HEK293 (cell line): ENCODE data around the gene ASL.

Experiments used
- CTCF ChIA-PET: fragments of 350-600 bp; formaldehyde crosslinking; extraction: SDS; loops from one replicate; lab custom pipeline; 2021; ENCODE audit warnings: antibody characterized with exemption; lab: Yijun Ruan, JAX
- POLR2A ChIA-PET: fragments of 300-600 bp; formaldehyde crosslinking; extraction: SDS; loops from one replicate; lab custom pipeline; 2020; ENCODE audit warnings: antibody characterized with exemption, inconsistent platforms; lab: Yijun Ruan, JAX
- H3K27ac ChIP-seq: fragments of 200-500 bp; sonication (Bioruptor generic); 2 replicates; pipeline ENCODE4 v1.5.1; 2014; ENCODE audit warnings: low read depth, low read length, control low read depth, inconsistent platforms; ENCODE audit errors: extremely low read depth
- H3K36me3 ChIP-seq, 2 experiments: fragments of 200-500 bp in 1 of 2; sonication (Bioruptor generic) in 1 of 2; 1 replicate in 1 of 2; 2 replicates in 1 of 2; pipeline ENCODE4 v1.5.1; 2014 to 2017; ENCODE audit warnings: inconsistent platforms in 2 of 2, low read length in 2 of 2; ENCODE audit not compliant: control insufficient read depth in 2 of 2, insufficient read depth in 1 of 2
- H3K4me1 ChIP-seq: fragments of 200-500 bp; sonication (Bioruptor generic); 2 replicates; pipeline ENCODE4 v1.5.1; 2014; ENCODE audit warnings: mild to moderate bottlenecking, low read length, inconsistent platforms; ENCODE audit not compliant: control insufficient read depth, insufficient read depth
- H3K4me3 ChIP-seq: 2 replicates; pipeline ENCODE4 v1.5.1; 2011; ENCODE audit warnings: low read depth, mild to moderate bottlenecking, control low read depth, low read length, moderate library complexity
- H3K9me3 ChIP-seq: fragments of 200-500 bp; sonication (Bioruptor generic); 2 replicates; pipeline ENCODE4 v1.5.1; 2014; ENCODE audit warnings: low read depth, low read length, inconsistent platforms; ENCODE audit not compliant: control insufficient read depth, insufficient read depth
- AEBP2 ChIP-seq: fragments of 450-650 bp; formaldehyde crosslinking; IDR thresholded peaks from 2 replicates; pipeline ENCODE4 v1.5.1; 2016; ENCODE audit warnings: missing biosample characterization, missing genetic modification characterization, borderline replicate concordance
- GLI2 ChIP-seq: fragments of 450-650 bp; formaldehyde crosslinking; IDR thresholded peaks from 2 replicates; pipeline ENCODE4; 2017; ENCODE audit warnings: missing biosample characterization, missing genetic modification characterization, low read depth, borderline replicate concordance
- GLI4 ChIP-seq: fragments of 450-650 bp; formaldehyde crosslinking; IDR thresholded peaks from 2 replicates; pipeline ENCODE4 v1.5.1; 2016; ENCODE audit warnings: missing biosample characterization, missing genetic modification characterization
- GLIS2 ChIP-seq: fragments of 450-650 bp; formaldehyde crosslinking; IDR thresholded peaks from 2 replicates; pipeline ENCODE4 v1.5.1; 2016; ENCODE audit warnings: missing biosample characterization, missing genetic modification characterization
- HOXA7 ChIP-seq: sonication (generic); formaldehyde crosslinking; IDR thresholded peaks from 2 replicates; pipeline ENCODE4 v1.8.1; 2022; ENCODE audit warnings: missing genetic modification reagents, borderline replicate concordance
- OSR2 ChIP-seq: fragments of 450-650 bp; formaldehyde crosslinking; IDR thresholded peaks from 2 replicates; pipeline ENCODE4 v1.5.1; 2016; ENCODE audit warnings: missing biosample characterization, missing genetic modification characterization
- SETDB1 ChIP-seq: IDR thresholded peaks from one replicate; pipeline ENCODE4 v1.6.1; 2017; ENCODE audit warnings: mild to moderate bottlenecking, low read length, moderate library complexity, mixed read lengths; ENCODE audit not compliant: insufficient read length
- SP7 ChIP-seq: fragments of 450-650 bp; formaldehyde crosslinking; IDR thresholded peaks from 2 replicates; pipeline ENCODE4 v1.5.1; 2016; ENCODE audit warnings: missing biosample characterization, missing genetic modification characterization
- TSHZ1 ChIP-seq: fragments of 450-650 bp; formaldehyde crosslinking; IDR thresholded peaks from 2 replicates; pipeline ENCODE4 v1.5.1; 2016; ENCODE audit warnings: missing biosample characterization, missing genetic modification characterization, borderline replicate concordance
- YY1 ChIP-seq: fragments of 450-650 bp; formaldehyde crosslinking; IDR thresholded peaks from 2 replicates; pipeline ENCODE4 v1.5.1; 2018; ENCODE audit warnings: missing biosample characterization, missing genetic modification characterization
- ZBTB17 ChIP-seq: fragments of 450-650 bp; formaldehyde crosslinking; IDR thresholded peaks from 2 replicates; pipeline ENCODE4 v1.5.1; 2016; ENCODE audit warnings: missing biosample characterization, missing genetic modification characterization
- ZBTB20 ChIP-seq: fragments of 450-650 bp; formaldehyde crosslinking; IDR thresholded peaks from 2 replicates; pipeline ENCODE4 v1.5.1; 2016; ENCODE audit warnings: missing biosample characterization, missing genetic modification characterization
- ZBTB8A ChIP-seq: fragments of 450-650 bp; formaldehyde crosslinking; IDR thresholded peaks from 2 replicates; pipeline ENCODE4 v1.5.1; 2016; ENCODE audit warnings: missing biosample characterization, missing genetic modification characterization
- ZFP37 ChIP-seq: fragments of 450-650 bp; formaldehyde crosslinking; IDR thresholded peaks from 2 replicates; pipeline ENCODE4 v1.5.1; 2016; ENCODE audit warnings: missing biosample characterization, missing genetic modification characterization
- ZFP69B ChIP-seq: fragments of 450-650 bp; formaldehyde crosslinking; IDR thresholded peaks from 2 replicates; pipeline ENCODE4 v1.5.1; 2016; ENCODE audit warnings: missing biosample characterization, missing genetic modification characterization
- ZNF10 ChIP-seq: fragments of 450-650 bp; formaldehyde crosslinking; IDR thresholded peaks from 2 replicates; pipeline ENCODE4 v1.5.1; 2017; ENCODE audit warnings: missing biosample characterization, missing genetic modification characterization
- ZNF169 ChIP-seq: fragments of 450-650 bp; formaldehyde crosslinking; IDR thresholded peaks from 2 replicates; pipeline ENCODE4 v1.5.1; 2016; ENCODE audit warnings: missing biosample characterization, missing genetic modification characterization
- ZNF211 ChIP-seq: fragments of 450-650 bp; formaldehyde crosslinking; IDR thresholded peaks from 2 replicates; pipeline ENCODE4 v1.5.1; 2016; ENCODE audit warnings: low read depth, missing biosample characterization, missing genetic modification characterization
- ZNF248 ChIP-seq: fragments of 450-650 bp; formaldehyde crosslinking; IDR thresholded peaks from 2 replicates; pipeline ENCODE4 v1.5.1; 2017; ENCODE audit warnings: missing biosample characterization, missing genetic modification characterization
- ZNF335 ChIP-seq: fragments of 450-650 bp; formaldehyde crosslinking; conservative IDR thresholded peaks from 2 replicates; pipeline ENCODE4 v1.5.1; 2016; ENCODE audit warnings: missing biosample characterization, missing genetic modification characterization
- ZNF341 ChIP-seq: fragments of 450-650 bp; formaldehyde crosslinking; IDR thresholded peaks from 2 replicates; pipeline ENCODE4; 2016; ENCODE audit warnings: low read depth, missing biosample characterization, missing genetic modification characterization
- ZNF391 ChIP-seq: fragments of 450-650 bp; formaldehyde crosslinking; IDR thresholded peaks from 2 replicates; pipeline ENCODE4 v1.5.1; 2016; ENCODE audit warnings: low read depth, missing biosample characterization, missing genetic modification characterization, borderline replicate concordance
- ZNF433 ChIP-seq: fragments of 450-650 bp; formaldehyde crosslinking; IDR thresholded peaks from 2 replicates; pipeline ENCODE4 v1.5.1; 2016; ENCODE audit warnings: missing biosample characterization, missing genetic modification characterization, low read depth
- ZNF488 ChIP-seq: fragments of 450-650 bp; formaldehyde crosslinking; IDR thresholded peaks from 2 replicates; pipeline ENCODE4 v1.5.1; 2016; ENCODE audit warnings: missing biosample characterization, missing genetic modification characterization
- ZNF501 ChIP-seq: fragments of 450-650 bp; formaldehyde crosslinking; IDR thresholded peaks from 2 replicates; pipeline ENCODE4 v1.5.1; 2016; ENCODE audit warnings: missing biosample characterization, missing genetic modification characterization
- ZNF530 ChIP-seq: fragments of 450-650 bp; formaldehyde crosslinking; IDR thresholded peaks from 2 replicates; pipeline ENCODE4 v1.5.1; 2016; ENCODE audit warnings: low read depth, missing biosample characterization, missing genetic modification characterization
- ZNF580 ChIP-seq: fragments of 450-650 bp; formaldehyde crosslinking; IDR thresholded peaks from 2 replicates; pipeline ENCODE4 v1.5.1; 2016; ENCODE audit warnings: missing biosample characterization, missing genetic modification characterization
- ZNF777 ChIP-seq: fragments of 450-650 bp; formaldehyde crosslinking; IDR thresholded peaks from 2 replicates; pipeline ENCODE4 v1.5.1; 2017; ENCODE audit warnings: missing biosample characterization, missing genetic modification characterization, borderline replicate concordance

Gene ASL

GRCh38 chr7:66110856-66111255 lies 35.2 kb downstream of the ASL start:
- no peak for TF ChIP-seq ZBTB8A (tag by site-specific recombination)
- no peak for TF ChIP-seq SP7 (tag by site-specific recombination)
- no peak for TF ChIP-seq AEBP2 (tag by site-specific recombination)
- TF ChIP-seq ZNF777 (tag by site-specific recombination): no peak
- no peak for TF ChIP-seq ZNF580 (tag by site-specific recombination)
- TF ChIP-seq HOXA7 (CRISPR knock-in tag): no peak
- no peak for TF ChIP-seq ZNF391
- TF ChIP-seq ZNF341 (tag by site-specific recombination): no peak
- no peak for TF ChIP-seq YY1
- CTCF ChIA-PET: no interaction called here
- H3K36me3 ChIP-seq: peaks cover 0 to 1% of the 10 kb centered on the region in 2 experiments; a peak in 1 of 3 replicates
- no peak overlapping the region for H3K4me3 ChIP-seq
- POLR2A ChIA-PET: no interaction called here
- H3K4me1 ChIP-seq: peaks cover 3% of the 10 kb centered on the region
- no peaks in the 10 kb centered on the region for H3K9me3 ChIP-seq
- no peak overlapping the region for H3K27ac ChIP-seq

GRCh38 chr7:66114743-66115649 lies 39.4 kb downstream of the ASL start, which contains the start of gene CRCP:
TSS of gene CRCP (plus strand) at chr7:66114847. CDS start at chr7:66114963, 116 bp downstream.
- Histone ChIP-seq H3K27ac (peak within 1 kb of the TSS; percentile 93), H3K9me3 (no peaks in the 10 kb centered on the region), H3K4me1 (peaks cover 7% of the 10 kb centered on the region), H3K4me3 (peak within 1 kb of the TSS; percentile 85), H3K36me3 (peaks cover 2 to 3% of the 10 kb centered on the region in 2 experiments; a peak in 2 of 3 replicates)
- CTCF ChIA-PET: interaction anchor here (0.8 to 1.2 kb wide), 3 partner anchors 10 to 84 kb away, joined by 3 to 7 read pairs (median 6); no protein-coding TSS in a partner anchor
- POLR2A ChIA-PET: interaction anchor here (0.6 to 2.1 kb wide), 12 partner anchors 9 to 624 kb away, joined by 3 to 15 read pairs (median 4); partner anchors contain the start of genes ASL and TPST1
- TF ChIP-seq GLI4 (tag by site-specific recombination): 0 out of 2 replicates have a peak, but pooled peaks have one; percentile 41
- TF ChIP-seq ZFP37 (tag by site-specific recombination): 0 out of 2 replicates have a peak, but pooled peaks have one; percentile 70
- no peak for TF ChIP-seq ZNF488 (tag by site-specific recombination)
- peak; percentile 41; the same call in 1 of the 2 replicates for TF ChIP-seq ZNF10 (tag by site-specific recombination)
- TF ChIP-seq GLIS2 (tag by site-specific recombination): peak; percentile 78
- TF ChIP-seq ZBTB17 (tag by site-specific recombination): peak; percentile 55
- TF ChIP-seq ZNF341 (tag by site-specific recombination): peak; percentile 88
- TF ChIP-seq ZNF530 (tag by site-specific recombination): no peak
- TF ChIP-seq ZNF335 (tag by site-specific recombination): peak; percentile 62
- TF ChIP-seq ZNF248: no peak
- TF ChIP-seq ZFP69B (tag by site-specific recombination): peak; percentile 54; the same call in 1 of the 2 replicates
- TF ChIP-seq GLI2: no peak
- peak; percentile 90; the same call in 1 of the 2 replicates for TF ChIP-seq ZNF501 (tag by site-specific recombination)
- TF ChIP-seq TSHZ1 (tag by site-specific recombination): no peak
- TF ChIP-seq ZNF169 (tag by site-specific recombination): no peak
- no peak for TF ChIP-seq ZNF211
- no peak for TF ChIP-seq SETDB1
- no peak for TF ChIP-seq ZNF433 (tag by site-specific recombination)
- TF ChIP-seq ZBTB20 (tag by site-specific recombination): peak; percentile 75; the same call in 1 of the 2 replicates
- TF ChIP-seq OSR2 (tag by site-specific recombination): 0 out of 2 replicates have a peak, but pooled peaks have one; percentile 9
